ENCODE data around the gene TPTE. TPM values are rescaled to one million over a fixed set of nuclear protein-coding genes. Genes with fewer than 3 reads are reported as not detected.

Gene TPTE
- total and polyA plus RNA-seq, 2 of the 8 experiments (the other 6 are each of a cell fraction or from before 2014, with no cell fraction given): not detected

DNA sequence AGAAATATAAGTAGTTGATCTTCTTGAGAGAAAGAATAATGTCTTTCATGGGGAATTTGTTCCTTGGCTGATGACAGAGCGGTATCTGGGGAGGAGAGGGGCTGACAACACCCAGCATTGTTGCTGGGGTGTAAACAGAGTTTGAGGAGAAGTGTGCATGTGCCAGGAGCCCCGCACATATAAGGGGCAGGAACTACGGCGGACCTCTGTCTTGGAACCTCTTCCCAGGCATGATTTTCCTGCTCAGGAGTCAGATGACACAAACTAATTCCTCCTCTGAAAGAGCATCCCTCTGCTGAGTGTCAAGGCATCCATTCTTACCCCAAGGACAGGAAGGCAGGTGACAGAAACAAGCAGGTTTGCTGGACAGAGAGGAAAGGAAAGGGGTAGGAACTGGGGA, 119.1 kb downstream of the TPTE start (continued):
- no peak for TF ChIP-seq USF2 (IDR thresholded peaks at IDR 0.05; ENCODE audit: low read length)

Measured in H1 (cell line).